WI38 (cell line): ENCODE data around the gene VSTM5.

ENCODE experiments used
- H3K4me3 ChIP-seq: 2 replicates; pipeline ENCODE4 v1.5.1; 2011; ENCODE audit warnings: low read depth, mild to moderate bottlenecking, control low read depth, low read length
- TF ChIP-seq, protein P1 (sequence below): IDR thresholded peaks from 2 replicates; pipeline ENCODE4 v1.5.1; 2012; ENCODE audit warnings: low read depth, mild to moderate bottlenecking, control low read depth, low read length

The VSTM5 gene

DNA sequence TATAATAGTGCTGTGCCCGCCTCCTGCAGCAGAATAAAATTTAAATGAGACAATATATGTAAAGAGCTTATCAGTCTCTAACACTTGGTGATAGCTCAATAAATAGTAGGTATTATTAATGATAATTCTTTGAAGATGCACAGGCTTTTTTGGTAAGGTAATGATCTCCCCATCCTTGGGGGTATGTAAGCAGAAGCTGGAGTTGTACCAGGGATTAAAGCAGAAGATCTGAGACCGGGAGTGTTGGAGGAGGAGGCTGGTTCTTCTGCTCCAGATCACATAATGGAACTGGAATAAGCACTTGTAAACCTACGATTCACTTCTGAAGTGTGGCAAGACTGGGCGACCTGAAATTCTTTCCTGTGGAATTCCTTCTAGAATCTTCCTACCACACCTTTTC, 8.4 kb downstream of the VSTM5 start:
- TF ChIP-seq, protein P1, sequence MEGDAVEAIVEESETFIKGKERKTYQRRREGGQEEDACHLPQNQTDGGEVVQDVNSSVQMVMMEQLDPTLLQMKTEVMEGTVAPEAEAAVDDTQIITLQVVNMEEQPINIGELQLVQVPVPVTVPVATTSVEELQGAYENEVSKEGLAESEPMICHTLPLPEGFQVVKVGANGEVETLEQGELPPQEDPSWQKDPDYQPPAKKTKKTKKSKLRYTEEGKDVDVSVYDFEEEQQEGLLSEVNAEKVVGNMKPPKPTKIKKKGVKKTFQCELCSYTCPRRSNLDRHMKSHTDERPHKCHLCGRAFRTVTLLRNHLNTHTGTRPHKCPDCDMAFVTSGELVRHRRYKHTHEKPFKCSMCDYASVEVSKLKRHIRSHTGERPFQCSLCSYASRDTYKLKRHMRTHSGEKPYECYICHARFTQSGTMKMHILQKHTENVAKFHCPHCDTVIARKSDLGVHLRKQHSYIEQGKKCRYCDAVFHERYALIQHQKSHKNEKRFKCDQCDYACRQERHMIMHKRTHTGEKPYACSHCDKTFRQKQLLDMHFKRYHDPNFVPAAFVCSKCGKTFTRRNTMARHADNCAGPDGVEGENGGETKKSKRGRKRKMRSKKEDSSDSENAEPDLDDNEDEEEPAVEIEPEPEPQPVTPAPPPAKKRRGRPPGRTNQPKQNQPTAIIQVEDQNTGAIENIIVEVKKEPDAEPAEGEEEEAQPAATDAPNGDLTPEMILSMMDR: no peak
- no peak overlapping the region for H3K4me3 ChIP-seq

DNA sequence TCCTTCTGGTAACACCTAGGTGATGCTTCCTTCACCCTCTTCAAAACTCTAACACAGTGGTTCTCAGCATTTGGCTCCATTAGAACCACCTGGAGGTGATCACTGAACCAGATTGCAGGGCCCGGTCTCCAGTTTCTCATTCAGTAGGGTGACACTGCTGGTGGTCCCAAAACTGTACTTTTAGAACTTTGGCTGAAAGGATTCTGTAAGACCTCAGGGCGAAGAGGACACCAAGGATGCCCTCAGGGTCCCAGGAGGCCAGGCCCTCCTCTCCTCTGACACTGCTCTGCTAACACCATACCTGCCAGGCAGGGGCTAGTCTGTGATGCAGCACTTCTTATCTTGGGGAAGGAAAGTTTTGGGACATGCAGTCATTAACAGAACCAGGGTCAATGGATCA, 9.0 kb downstream of the VSTM5 start:
- H3K4me3 ChIP-seq: no peak overlapping the region
- TF ChIP-seq, protein P1: no peak

DNA sequence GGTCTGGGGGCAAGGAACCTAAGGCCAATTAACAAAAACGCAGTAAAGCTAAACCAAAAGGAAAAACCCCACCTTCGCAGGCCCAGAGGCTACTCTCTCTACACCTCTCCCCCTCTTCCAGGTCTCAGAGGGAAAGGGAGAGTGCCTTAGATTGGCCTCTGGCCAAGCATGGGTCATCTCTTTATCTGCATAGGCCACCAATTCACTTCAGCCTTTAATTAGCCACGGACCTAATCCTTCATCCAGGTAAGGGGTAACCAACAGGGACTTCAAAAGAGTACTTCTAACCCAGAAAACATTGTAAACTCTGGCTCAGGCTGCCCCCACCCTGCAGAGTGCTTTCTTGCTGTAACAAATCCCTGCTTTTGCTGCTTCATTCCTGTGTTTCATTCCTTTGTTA, 9.4 kb downstream of the VSTM5 start:
- TF ChIP-seq, protein P1: no peak
- H3K4me3 ChIP-seq: no peak overlapping the region

DNA sequence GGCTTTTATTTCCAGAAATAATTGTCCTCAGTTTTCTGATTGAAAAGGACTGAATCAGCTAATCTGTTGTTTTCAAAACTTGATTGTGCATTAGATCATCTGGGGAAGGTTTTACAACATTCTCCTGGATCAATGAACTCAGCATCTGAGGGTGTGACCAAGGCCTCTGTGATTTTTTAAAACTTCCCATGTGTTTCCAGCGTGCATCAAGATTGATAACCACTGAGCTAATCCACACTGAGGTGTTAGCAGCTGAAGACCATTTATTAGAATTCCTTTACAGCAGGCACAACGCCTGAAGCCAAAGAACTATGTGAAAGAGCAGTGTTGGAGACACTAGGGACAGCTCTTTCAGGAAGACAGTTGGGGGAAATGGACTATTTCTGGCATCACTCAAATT, 10.2 kb downstream of the VSTM5 start:
- no peak overlapping the region for H3K4me3 ChIP-seq
- TF ChIP-seq, protein P1: no peak

DNA sequence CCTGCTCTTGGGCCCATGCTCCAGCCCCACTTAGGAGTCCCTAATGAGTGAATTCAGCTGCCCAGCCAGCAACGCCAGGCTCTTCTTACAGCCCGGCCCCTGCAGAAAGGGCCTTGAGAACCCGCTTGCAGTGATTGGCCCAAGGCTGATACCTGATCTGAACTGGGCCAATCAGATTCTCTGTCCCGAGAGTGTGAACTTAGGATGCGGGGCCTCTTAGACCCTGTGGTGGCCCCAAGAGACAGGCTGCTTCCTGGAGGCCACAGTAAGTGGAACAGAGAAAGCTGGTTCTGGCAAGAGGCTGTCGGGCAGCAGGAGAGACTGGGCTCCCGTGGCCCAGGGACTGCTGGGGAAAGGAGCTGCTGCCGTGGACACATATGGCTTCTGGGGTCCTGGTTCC, 11.5 kb downstream of the VSTM5 start:
- H3K4me3 ChIP-seq: no peak overlapping the region
- TF ChIP-seq, protein P1: no peak

DNA sequence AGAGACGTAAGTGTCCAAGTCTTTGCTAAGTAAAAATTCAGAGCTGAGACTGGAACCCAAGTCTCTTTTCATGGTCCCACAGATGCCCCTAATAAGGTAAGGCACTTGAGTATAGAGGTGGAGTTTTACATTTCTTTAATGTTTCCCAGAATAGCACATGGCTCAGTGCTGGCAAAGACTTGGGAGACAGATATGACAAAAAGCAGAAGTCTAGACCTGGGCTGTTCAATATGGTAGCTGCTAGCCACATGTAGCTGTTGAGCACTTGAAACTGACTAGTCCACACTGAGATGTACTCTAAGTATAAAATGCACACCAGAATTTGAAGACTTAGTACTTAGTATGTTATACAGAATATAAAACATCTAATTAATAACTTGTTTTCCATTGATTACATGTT, 17.6 kb downstream of the VSTM5 start:
- no peak overlapping the region for H3K4me3 ChIP-seq
- TF ChIP-seq, protein P1: no peak

DNA sequence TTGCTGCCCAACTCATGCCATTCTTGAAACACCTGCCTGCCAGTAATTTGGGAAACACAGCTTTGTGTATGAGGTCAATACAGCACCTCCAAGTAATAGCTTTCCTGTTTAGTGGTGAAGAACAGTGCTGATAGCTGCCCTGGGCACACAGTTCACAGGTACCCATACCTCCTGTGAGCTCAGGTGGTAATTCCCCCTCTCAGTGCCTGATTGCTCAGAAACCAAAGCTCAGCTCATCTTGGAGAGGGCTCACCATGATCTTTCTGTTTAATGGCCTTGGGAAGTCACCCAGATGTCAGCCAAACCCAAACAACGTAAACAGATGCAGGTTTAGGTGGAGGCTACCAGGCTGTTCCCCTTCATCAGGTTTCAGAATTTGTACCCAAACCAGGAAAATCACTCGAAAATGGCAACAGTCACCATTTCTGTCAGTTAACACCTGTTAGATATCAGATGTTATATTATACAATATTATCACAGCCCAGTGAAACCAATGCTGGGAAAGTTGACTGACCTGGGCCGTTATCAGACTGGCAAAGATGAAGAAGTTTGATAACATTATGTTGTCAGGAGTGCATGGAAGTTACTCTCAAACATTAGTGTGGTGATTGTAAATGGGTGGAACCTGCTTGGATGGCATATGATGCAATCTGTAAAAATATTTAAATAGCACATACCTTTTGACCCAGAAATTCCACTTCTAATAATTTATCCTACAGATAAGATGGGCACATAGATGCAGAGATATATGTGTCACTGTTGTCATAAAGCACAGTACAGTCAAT, 18.9 kb downstream of the VSTM5 start:
- no peak overlapping the region for H3K4me3 ChIP-seq
- TF ChIP-seq, protein P1: no peak
